GM12878 (cell line): ENCODE results near the gene GPR146. TPM values are rescaled to one million over a fixed set of nuclear protein-coding genes. Genes with fewer than 3 reads are reported as not detected.
A peak's percentile ranks its signal among the peaks of the same experiment; 100 is the strongest.

Experiments
- ATF7 ChIP-seq: fragments of 450-650 bp; IDR thresholded peaks from 2 replicates; pipeline ENCODE4 v1.6.1; 2016; ENCODE audit warnings: low read depth, mild to moderate bottlenecking
- CBX3 ChIP-seq: fragments of 200-600 bp; sonication (generic); IDR thresholded peaks from 2 replicates; pipeline ENCODE4 v1.6.1; 2016; ENCODE audit warnings: low read depth, borderline replicate concordance
- CHD1 ChIP-seq: IDR thresholded peaks from 2 replicates; pipeline ENCODE4 v1.6.1; 2012; ENCODE audit warnings: low read depth, low read length, improper control_type of control experiment
- EED ChIP-seq: sonication (generic); IDR thresholded peaks from 2 replicates; pipeline ENCODE4 v1.6.1; 2016; ENCODE audit warnings: antibody characterized with exemption, low read depth
- EP300 ChIP-seq, 2 experiments: fragments of 150-350 bp in 1 of 2; IDR thresholded peaks; 2 replicates each; pipeline ENCODE4 v1.6.1; 2011 to 2012; ENCODE audit warnings: low read depth in 2 of 2, low read length in 2 of 2, borderline replicate concordance in 1 of 2, improper control_type of control experiment in 1 of 2, inconsistent platforms in 1 of 2; ENCODE audit not compliant: control insufficient read depth in 1 of 2
- FOXM1 ChIP-seq: IDR thresholded peaks from 2 replicates; pipeline ENCODE4 v1.6.1; 2012; ENCODE audit warnings: low read depth, mild to moderate bottlenecking, inconsistent platforms, low read length, moderate library complexity
- IRF3 ChIP-seq: fragments of 450-650 bp; IDR thresholded peaks from 2 replicates; pipeline ENCODE4 v1.6.1; 2014; ENCODE audit warnings: mild to moderate bottlenecking
- IRF4 ChIP-seq: IDR thresholded peaks from 2 replicates; pipeline ENCODE4 v1.6.1; 2011; ENCODE audit warnings: low read depth, low read length
- JUNB ChIP-seq: IDR thresholded peaks from 2 replicates; pipeline ENCODE4 v1.6.1; 2016; ENCODE audit warnings: antibody characterized with exemption, mild to moderate bottlenecking
- JUND ChIP-seq: IDR thresholded peaks from 2 replicates; pipeline ENCODE4 v1.6.1; 2012; ENCODE audit warnings: low read depth, mild to moderate bottlenecking, low read length, improper control_type of control experiment, moderate library complexity
- MTA3 ChIP-seq: IDR thresholded peaks from 2 replicates; pipeline ENCODE4 v1.6.1; 2012; ENCODE audit warnings: low read length, inconsistent platforms, borderline replicate concordance
- NFYB ChIP-seq: IDR thresholded peaks from 2 replicates; pipeline ENCODE4 v1.6.1; 2011; ENCODE audit warnings: low read depth, mild to moderate bottlenecking, low read length, improper control_type of control experiment, moderate library complexity; ENCODE audit not compliant: insufficient read depth
- PAX5 ChIP-seq: IDR thresholded peaks from 2 replicates; pipeline ENCODE4 v1.6.1; 2011; ENCODE audit warnings: low read depth, low read length, borderline replicate concordance
- PAX8 ChIP-seq: fragments of 450-650 bp; IDR thresholded peaks from 2 replicates; pipeline ENCODE4 v1.6.1; 2017; ENCODE audit warnings: mild to moderate bottlenecking, moderate library complexity
- POLR2AphosphoS2 ChIP-seq: IDR thresholded peaks from 2 replicates; pipeline ENCODE4 v1.6.1; 2011; ENCODE audit warnings: low read depth, mild to moderate bottlenecking, low read length, improper control_type of control experiment, moderate library complexity
- POLR2AphosphoS5 ChIP-seq: IDR thresholded peaks from 2 replicates; pipeline ENCODE4 v1.6.1; 2011; ENCODE audit warnings: mild to moderate bottlenecking, low read length, inconsistent platforms
- RELA ChIP-seq: fragments of 450-650 bp; IDR thresholded peaks from 2 replicates; pipeline ENCODE4 v1.8.0; 2014; ENCODE audit warnings: borderline replicate concordance; ENCODE audit not compliant: partially characterized antibody
- SMAD5 ChIP-seq: IDR thresholded peaks from 2 replicates; pipeline ENCODE4 v1.6.1; 2016; ENCODE audit warnings: antibody characterized with exemption, low read depth
- SMC3 ChIP-seq: IDR thresholded peaks from 2 replicates; pipeline ENCODE4 v1.6.1; 2011; ENCODE audit warnings: low read length, improper control_type of control experiment, borderline replicate concordance
- TCF12 ChIP-seq: IDR thresholded peaks from 2 replicates; pipeline ENCODE4 v1.6.1; 2011; ENCODE audit warnings: low read depth, mild to moderate bottlenecking, low read length
- USF2 ChIP-seq: IDR thresholded peaks from 2 replicates; pipeline ENCODE4 v1.6.1; 2011; ENCODE audit warnings: low read depth, low read length, improper control_type of control experiment, borderline replicate concordance
- WRNIP1 ChIP-seq: IDR thresholded peaks from 2 replicates; pipeline ENCODE4 v1.6.1; 2011; ENCODE audit warnings: low read depth, low read length, improper control_type of control experiment, borderline replicate concordance
- ZBED1 ChIP-seq: IDR thresholded peaks from 2 replicates; pipeline ENCODE4 v1.6.1; 2016; ENCODE audit warnings: borderline replicate concordance
- ZNF384 ChIP-seq: IDR thresholded peaks from 2 replicates; pipeline ENCODE4 v1.6.1; 2012; ENCODE audit warnings: low read depth, mild to moderate bottlenecking, low read length, improper control_type of control experiment, borderline replicate concordance
- polyA plus RNA-seq, 11 experiments: library from polyadenylated mRNA; depleted of rRNA in 4 of 11; unstranded in 6 of 11; stranded (reverse) in 5 of 11; fragments of >200 nt; fragmentation: Nextera tagmentation in 4 of 11; fragmentation: Illumina TruSeq in 1 of 11; extraction: Ambion mirVana in 4 of 11; extraction: Trizol in 1 of 11; gene quantifications; 1 replicate in 1 of 11; 2 replicates in 10 of 11; pipeline versions ENCODE4 v1.2.1 to v1.2.3, GENCODE V29; 2011 to 2016; ENCODE audit warnings: inconsistent platforms in 2 of 11, missing spikeins in 2 of 11, low read depth in 1 of 11
- total RNA-seq, 4 experiments: library from RNA; depleted of rRNA in 3 of 4; stranded (reverse); fragments of >200 nt in 3 of 4; fragmentation: Illumina TruSeq in 1 of 4; extraction: Trizol in 1 of 4; gene quantifications; 2 replicates each; pipeline versions ENCODE4 v1.2.1 to v1.2.3, GENCODE V29; 2013 to 2021
- TF ChIP-seq, protein P1 (sequence below): fragments of 450-650 bp; formaldehyde crosslinking; IDR thresholded peaks from 2 replicates; pipeline ENCODE4 v1.4.0; 2020; ENCODE audit warnings: mild to moderate bottlenecking, moderate library complexity

Gene GPR146
- total and polyA plus RNA-seq, 10 of the 15 experiments (the other 5 are each of a cell fraction or from before 2014, with no cell fraction given) = 0.19 to 12.0 (median 0.54) TPM; not detected in 2

- TF ChIP-seq USF2 (no peak), ZNF384 (no peak), WRNIP1 (no peak), PAX5 (0 out of 2 replicates have a peak, but pooled peaks have one; percentile 40), CHD1 (no peak), CBX3 (no peak), NFYB (no peak), MTA3 (no peak), RELA (no peak), EP300 (IDR thresholded peaks at IDR 0.05; ENCODE audit: borderline replicate concordance in 1 of 2, control insufficient read depth in 1 of 2, low read depth in 2 of 2, low read length in 2 of 2) (peak in 1 of 2 experiments; percentile 31; a peak in 1 of 4 replicates), EED (no peak), JUNB (no peak), POLR2AphosphoS2 (0 out of 2 replicates have a peak, but pooled peaks have one; percentile 19), FOXM1 (no peak), IRF3 (no peak), POLR2AphosphoS5 (no peak), ATF7 (no peak), IRF4 (no peak), SMC3 (no peak), ZBED1 (no peak), PAX8 (no peak), SMAD5 (no peak), TCF12 (no peak), JUND (no peak)
- TF ChIP-seq, protein P1, sequence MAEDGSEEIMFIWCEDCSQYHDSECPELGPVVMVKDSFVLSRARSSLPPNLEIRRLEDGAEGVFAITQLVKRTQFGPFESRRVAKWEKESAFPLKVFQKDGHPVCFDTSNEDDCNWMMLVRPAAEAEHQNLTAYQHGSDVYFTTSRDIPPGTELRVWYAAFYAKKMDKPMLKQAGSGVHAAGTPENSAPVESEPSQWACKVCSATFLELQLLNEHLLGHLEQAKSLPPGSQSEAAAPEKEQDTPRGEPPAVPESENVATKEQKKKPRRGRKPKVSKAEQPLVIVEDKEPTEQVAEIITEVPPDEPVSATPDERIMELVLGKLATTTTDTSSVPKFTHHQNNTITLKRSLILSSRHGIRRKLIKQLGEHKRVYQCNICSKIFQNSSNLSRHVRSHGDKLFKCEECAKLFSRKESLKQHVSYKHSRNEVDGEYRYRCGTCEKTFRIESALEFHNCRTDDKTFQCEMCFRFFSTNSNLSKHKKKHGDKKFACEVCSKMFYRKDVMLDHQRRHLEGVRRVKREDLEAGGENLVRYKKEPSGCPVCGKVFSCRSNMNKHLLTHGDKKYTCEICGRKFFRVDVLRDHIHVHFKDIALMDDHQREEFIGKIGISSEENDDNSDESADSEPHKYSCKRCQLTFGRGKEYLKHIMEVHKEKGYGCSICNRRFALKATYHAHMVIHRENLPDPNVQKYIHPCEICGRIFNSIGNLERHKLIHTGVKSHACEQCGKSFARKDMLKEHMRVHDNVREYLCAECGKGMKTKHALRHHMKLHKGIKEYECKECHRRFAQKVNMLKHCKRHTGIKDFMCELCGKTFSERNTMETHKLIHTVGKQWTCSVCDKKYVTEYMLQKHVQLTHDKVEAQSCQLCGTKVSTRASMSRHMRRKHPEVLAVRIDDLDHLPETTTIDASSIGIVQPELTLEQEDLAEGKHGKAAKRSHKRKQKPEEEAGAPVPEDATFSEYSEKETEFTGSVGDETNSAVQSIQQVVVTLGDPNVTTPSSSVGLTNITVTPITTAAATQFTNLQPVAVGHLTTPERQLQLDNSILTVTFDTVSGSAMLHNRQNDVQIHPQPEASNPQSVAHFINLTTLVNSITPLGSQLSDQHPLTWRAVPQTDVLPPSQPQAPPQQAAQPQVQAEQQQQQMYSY (CRISPR knock-in tag) = no peak
Observed at GRCh38 chr7:999941-1000935, 44.1 kb upstream of the GPR146 start (continued).
